SK-N-SH treated with all-trans-retinoic acid at 6 μM for 48 hours (cell line): ENCODE measurements around the gene TICAM1.
"Not testable (repeated sequence)": the region's sequence is repeated elsewhere in the genome, so short reads cannot be mapped to it uniquely, and the experiment has no call there.

Experiments used
- ATAC-seq: fragments of 200-7000 bp; cut with Tn5 transposase; 3 replicates; pipeline ENCODE4 v1.9.1; 2020; ENCODE audit warnings: mild to moderate bottlenecking, moderate library complexity
- ARNTL ChIP-seq: fragments of 450-650 bp; formaldehyde crosslinking; IDR thresholded peaks from 2 replicates; pipeline ENCODE4 v1.5.0; 2020; ENCODE audit warnings: low read depth, mild to moderate bottlenecking, moderate library complexity, borderline replicate concordance
- CREB5 ChIP-seq: fragments of 250-450 bp; sonication (Bioruptor Pico); IDR thresholded peaks from 2 replicates; pipeline ENCODE4 v1.5.1; 2020; ENCODE audit warnings: low read depth, mild to moderate bottlenecking, moderate library complexity
- CSDC2 ChIP-seq: fragments of 250-450 bp; sonication (Bioruptor Pico); IDR thresholded peaks from 2 replicates; pipeline ENCODE4 v1.5.0; 2020; ENCODE audit warnings: mild to moderate bottlenecking, moderate library complexity
- CSRNP3 ChIP-seq: fragments of 250-450 bp; sonication (Bioruptor Pico); IDR thresholded peaks from 2 replicates; pipeline ENCODE4 v1.5.1; 2021; ENCODE audit warnings: mild to moderate bottlenecking, moderate library complexity
- ESRRG ChIP-seq: fragments of 250-450 bp; sonication (Bioruptor Pico); IDR thresholded peaks from 2 replicates; pipeline ENCODE4 v1.6.1; 2021; ENCODE audit warnings: mild to moderate bottlenecking
- GLIS3 ChIP-seq: fragments of 250-450 bp; sonication (Bioruptor Pico); IDR thresholded peaks from 2 replicates; pipeline ENCODE4 v1.5.0; 2020; ENCODE audit warnings: mild to moderate bottlenecking, moderate library complexity
- ISL1 ChIP-seq: fragments of 250-450 bp; sonication (Bioruptor Pico); IDR thresholded peaks from 2 replicates; pipeline ENCODE4 v2.1.2; 2022; ENCODE audit warnings: mild to moderate bottlenecking, moderate library complexity
- OSR1 ChIP-seq: fragments of 250-450 bp; sonication (Bioruptor Pico); IDR thresholded peaks from 2 replicates; pipeline ENCODE4 v1.8.0; 2022; ENCODE audit warnings: moderate library complexity, mild to moderate bottlenecking, inconsistent platforms
- PATZ1 ChIP-seq: fragments of 250-450 bp; sonication (Bioruptor Pico); IDR thresholded peaks from 2 replicates; pipeline ENCODE4 v1.8.0; 2020; ENCODE audit warnings: mild to moderate bottlenecking, moderate library complexity, borderline replicate concordance
- POU6F1 ChIP-seq: fragments of 250-450 bp; sonication (Bioruptor Pico); IDR thresholded peaks from 2 replicates; pipeline ENCODE4 v1.8.0; 2021; ENCODE audit warnings: low read depth, mild to moderate bottlenecking, moderate library complexity, borderline replicate concordance
- PPARA ChIP-seq: fragments of 250-450 bp; sonication (Bioruptor Pico); IDR thresholded peaks from 2 replicates; pipeline ENCODE4 v1.5.0; 2020; ENCODE audit warnings: mild to moderate bottlenecking, borderline replicate concordance
- RARB ChIP-seq: fragments of 250-450 bp; sonication (Bioruptor Pico); IDR thresholded peaks from 2 replicates; pipeline ENCODE4 v1.8.0; 2021; ENCODE audit warnings: mild to moderate bottlenecking, moderate library complexity
- SNAI2 ChIP-seq: fragments of 250-450 bp; sonication (Bioruptor Pico); IDR thresholded peaks from 2 replicates; pipeline ENCODE4 v1.5.0; 2020; ENCODE audit warnings: mild to moderate bottlenecking, moderate library complexity
- TOX ChIP-seq: fragments of 250-450 bp; sonication (Bioruptor Pico); IDR thresholded peaks from 2 replicates; pipeline ENCODE4 v1.8.0; 2021; ENCODE audit warnings: mild to moderate bottlenecking, moderate library complexity, borderline replicate concordance
- TSHZ2 ChIP-seq: fragments of 250-450 bp; sonication (Bioruptor Pico); IDR thresholded peaks from 2 replicates; pipeline ENCODE4 v1.5.0; 2020; ENCODE audit warnings: mild to moderate bottlenecking, moderate library complexity
- ZC3H10 ChIP-seq: fragments of 250-450 bp; sonication (Bioruptor Pico); IDR thresholded peaks from 2 replicates; pipeline ENCODE4 v1.5.1; 2021; ENCODE audit warnings: mild to moderate bottlenecking, moderate library complexity
- ZFP30 ChIP-seq: fragments of 450-650 bp; formaldehyde crosslinking; IDR thresholded peaks from 2 replicates; pipeline ENCODE4 v1.5.0; 2022; ENCODE audit warnings: mild to moderate bottlenecking, moderate library complexity
- ZNF565 ChIP-seq: fragments of 450-650 bp; formaldehyde crosslinking; conservative IDR thresholded peaks from 2 replicates; pipeline ENCODE4 v1.5.0; 2020; ENCODE audit warnings: low read depth, mild to moderate bottlenecking, moderate library complexity
- ZNF70 ChIP-seq: fragments of 450-650 bp; formaldehyde crosslinking; IDR thresholded peaks from 2 replicates; pipeline ENCODE4 v1.5.0; 2020; ENCODE audit warnings: mild to moderate bottlenecking, moderate library complexity
- ZNF8 ChIP-seq: fragments of 450-650 bp; formaldehyde crosslinking; IDR thresholded peaks from 2 replicates; pipeline ENCODE4 v1.5.0; 2020; ENCODE audit warnings: mild to moderate bottlenecking, moderate library complexity

Gene TICAM1

GRCh38 chr19:4859697-4860096 lies 28.2 kb upstream of the TICAM1 start (continued):
- no peak for TF ChIP-seq POU6F1 (CRISPR knock-in tag)
- no peak for TF ChIP-seq OSR1 (CRISPR knock-in tag)
- no peak for TF ChIP-seq ZNF8

- not testable (repeated sequence) for ATAC-seq
These were observed 25.0 kb upstream of the TICAM1 start for GRCh38 chr19:4856468-4856867.

- ATAC-seq = not testable (repeated sequence)
These were observed 22.0 kb upstream of the TICAM1 start for GRCh38 chr19:4853506-4853905.

- ATAC-seq = no peak; the same call in 1 of the 3 replicates
- TF ChIP-seq ISL1 (CRISPR knock-in tag) (no peak), CSDC2 (CRISPR knock-in tag) (no peak), ZNF70 (CRISPR knock-in tag) (no peak), ZFP30 (CRISPR knock-in tag) (no peak), PPARA (CRISPR knock-in tag) (no peak), SNAI2 (CRISPR knock-in tag) (no peak), CSRNP3 (no peak), TSHZ2 (CRISPR knock-in tag) (no peak), ZC3H10 (CRISPR knock-in tag) (no peak), ESRRG (CRISPR knock-in tag) (no peak), RARB (CRISPR knock-in tag) (no peak), GLIS3 (CRISPR knock-in tag) (no peak), ARNTL (CRISPR knock-in tag) (no peak), TOX (no peak), POU6F1 (CRISPR knock-in tag) (no peak), CREB5 (CRISPR knock-in tag) (no peak), PATZ1 (CRISPR knock-in tag) (no peak), ZNF8 (no peak), OSR1 (CRISPR knock-in tag) (no peak), ZNF565 (CRISPR knock-in tag) (no peak)
These were observed 21.0 kb upstream of the TICAM1 start for GRCh38 chr19:4852484-4852883.
